Transverse colon (tissue), 4 donors: ENCODE results near the gene SLC40A1. TPM values are rescaled to one million over a fixed set of nuclear protein-coding genes. Genes with fewer than 3 reads are reported as not detected.

ENCODE experiments used
- DNase-seq: peaks from one replicate; pipeline ENCODE4 v3.0.0-alpha.2; 2019
- H3K27ac ChIP-seq, 4 donors: fragments of 200-600 bp; sonication (generic); 2 replicates each; pipeline ENCODE4 v1.5.1; 2016 to 2018; ENCODE audit warnings: inconsistent platforms in 4 of 4
- H3K27me3 ChIP-seq: fragments of 200-600 bp; sonication (generic); 2 replicates; pipeline ENCODE4 v1.5.1; 2017; ENCODE audit warnings: inconsistent platforms
- H3K36me3 ChIP-seq, 4 donors: fragments of 200-600 bp; sonication (generic); 2 replicates each; pipeline ENCODE4 v1.5.1; 2017 to 2019; ENCODE audit warnings: inconsistent platforms in 4 of 4
- H3K4me1 ChIP-seq, 4 donors: fragments of 200-600 bp; sonication (generic); 2 replicates each; pipeline ENCODE4 v1.5.1; 2017 to 2020; ENCODE audit warnings: inconsistent platforms in 4 of 4
- H3K4me3 ChIP-seq, 4 donors: fragments of 200-600 bp; sonication (generic); 1 replicate in 1 of 4; 2 replicates in 3 of 4; pipeline versions ENCODE4 v1.5.1 to v1.6.1; 2017 to 2019; ENCODE audit warnings: inconsistent platforms in 4 of 4
- H3K9me3 ChIP-seq, 2 donors: fragments of 200-600 bp; sonication (generic); 2 replicates each; pipeline ENCODE4 v1.5.1; 2017 to 2019; ENCODE audit warnings: inconsistent platforms in 2 of 2
- EP300 ChIP-seq: sonication (generic); formaldehyde crosslinking; IDR thresholded peaks from one replicate; pipeline ENCODE4 v1.6.1; 2017; ENCODE audit warnings: antibody characterized with exemption, low read depth
- POLR2A ChIP-seq: fragments of 450-650 bp; IDR thresholded peaks from one replicate; pipeline ENCODE4 v1.6.1; 2016; ENCODE audit warnings: antibody characterized with exemption, mild to moderate bottlenecking, moderate library complexity
- POLR2AphosphoS5 ChIP-seq, 3 donors: sonication (generic); formaldehyde crosslinking; IDR thresholded peaks; one replicate each; pipeline ENCODE4 v1.6.1; 2016; ENCODE audit warnings: antibody characterized with exemption in 3 of 3
- WGBS, 2 donors: methylation state at CpG; one replicate each; pipeline ENCODE4 v1.1.5; 2018; ENCODE audit warnings: low coverage in 1 of 2; 5-methylcytosine and 5-hydroxymethylcytosine counted together
- in situ Hi-C, 4 donors: fragments of 200-750 bp; cut with MboI; loops; one replicate each; pipeline versions ENCODE4 v1.15.0 to v1.15.1; 2017; ENCODE audit warnings: low sequenced_read_pairs in 3 of 4, low pct_ligation_motif_present in 1 of 4, low pct_unique_long_range_greater_than_20kb in 1 of 4
- intact Hi-C: fragments of 100-400 bp; cut with DNase I; formaldehyde crosslinking; loops from one replicate; pipeline ENCODE4 v1.15.1; 2023; ENCODE audit warnings: low total_unique reads
- total RNA-seq, 4 donors: library from RNA; depleted of rRNA; stranded (reverse); fragments of >200 nt; gene quantifications; one replicate each; pipeline ENCODE4 v1.1.0, GENCODE V29; 2016
- TF ChIP-seq, protein P1 (sequence below), 5 experiments: fragments of 200-600 bp in 3 of 5; fragments of 450-650 bp in 2 of 5; sonication (generic) in 3 of 5; IDR thresholded peaks; 1 replicate in 2 of 5; 2 replicates in 3 of 5; pipeline ENCODE4 v1.5.1; 2016 to 2017; ENCODE audit warnings: antibody characterized with exemption in 5 of 5, inconsistent platforms in 3 of 5, mild to moderate bottlenecking in 2 of 5, moderate library complexity in 1 of 5

Gene SLC40A1
- total RNA-seq, 4 donors from 2014 or later: 26.3 to 345 (median 186) TPM

DNA sequence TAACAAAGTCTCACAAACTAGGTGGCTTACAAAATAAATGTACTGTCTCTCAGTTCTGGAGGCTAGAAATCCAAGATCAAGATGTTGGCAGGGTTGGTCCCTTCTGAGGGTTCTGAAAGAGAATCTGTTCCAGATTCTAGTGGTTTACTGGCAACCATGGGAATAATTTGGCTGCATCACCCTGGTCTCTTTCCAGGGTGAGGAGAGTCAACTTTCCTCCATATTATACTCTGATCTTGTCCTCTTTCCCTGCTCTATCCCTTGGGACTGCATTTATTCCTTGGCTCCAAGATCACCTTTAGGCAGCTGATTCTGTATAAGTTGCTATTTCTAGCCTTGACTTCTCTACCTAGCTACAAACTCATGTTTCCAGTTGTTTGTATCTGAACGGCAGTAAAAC lies 35.2 kb downstream of the SLC40A1 start:
- intact Hi-C loops: no loop called here
- DNase-seq: no peak
- H3K36me3 ChIP-seq: no peaks in the 10 kb centered on the region
- H3K4me3 ChIP-seq: no peak overlapping the region
- peak overlapping the region; percentile 10 to 75 (median 63) for H3K27ac ChIP-seq
- TF ChIP-seq POLR2AphosphoS5 (IDR thresholded peaks at IDR 0.05) (peak in 1 of 3 donors; percentile 10), EP300 (no peak)
- 44 to 65% methylated on average over 1 of the region's 1 CpG for WGBS, 2 donors
- in situ Hi-C loops: no loop called here
- no peaks in the 10 kb centered on the region for H3K9me3 ChIP-seq
- no peaks in the 10 kb centered on the region for H3K27me3 ChIP-seq
- peaks cover 0 to 32% (median 10%) of the 10 kb centered on the region in 4 donors for H3K4me1 ChIP-seq

DNA sequence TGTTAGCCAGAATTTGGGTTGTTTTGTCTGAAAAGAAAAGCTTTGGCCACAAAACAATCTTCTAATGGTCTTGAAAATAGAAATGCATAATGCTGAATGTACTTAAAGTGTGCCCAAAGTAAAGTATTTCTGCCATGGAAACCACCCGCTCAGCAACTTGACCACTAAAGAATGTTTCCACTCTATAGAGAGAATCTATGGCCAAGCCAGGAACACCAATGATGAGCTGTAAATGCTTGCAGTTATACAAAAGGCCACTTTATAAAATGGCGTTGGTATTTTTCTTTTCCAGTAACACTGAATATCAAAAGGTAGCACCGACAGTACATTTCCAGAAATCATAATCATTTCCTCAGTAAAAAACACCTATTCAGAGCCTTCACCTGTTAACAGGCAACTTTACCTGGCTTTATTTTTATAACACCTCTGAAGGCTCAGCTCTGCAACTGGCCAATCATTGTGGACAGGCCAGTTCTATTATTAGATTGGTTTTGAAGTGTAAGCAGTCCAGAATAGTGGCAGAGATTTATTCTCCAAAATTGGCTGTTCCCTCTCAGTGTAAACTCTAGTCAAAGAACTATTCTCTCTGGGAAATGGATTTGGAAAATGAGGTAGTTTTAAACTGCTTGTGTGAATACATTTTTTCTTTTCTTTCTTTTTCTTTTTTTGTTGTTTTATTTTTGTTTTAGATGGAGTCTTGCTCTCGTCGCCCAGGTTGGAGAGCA lies 36.1 kb downstream of the SLC40A1 start:
- Histone ChIP-seq H3K4me3 (no peak overlapping the region), H3K36me3 (no peaks in the 10 kb centered on the region), H3K9me3 (no peaks in the 10 kb centered on the region), H3K27ac (peak overlapping the region; percentile 10 to 75 (median 63)), H3K4me1 (peaks cover 0 to 32% (median 10%) of the 10 kb centered on the region in 4 donors), H3K27me3 (no peaks in the 10 kb centered on the region)
- no peak for DNase-seq
- intact Hi-C loops (no loop called here), in situ Hi-C loops (no loop called here)
- TF ChIP-seq POLR2A (no peak), POLR2AphosphoS5 (IDR thresholded peaks at IDR 0.05) (peak in 1 of 3 donors; percentile 27), EP300 (no peak)
- TF ChIP-seq, protein P1, sequence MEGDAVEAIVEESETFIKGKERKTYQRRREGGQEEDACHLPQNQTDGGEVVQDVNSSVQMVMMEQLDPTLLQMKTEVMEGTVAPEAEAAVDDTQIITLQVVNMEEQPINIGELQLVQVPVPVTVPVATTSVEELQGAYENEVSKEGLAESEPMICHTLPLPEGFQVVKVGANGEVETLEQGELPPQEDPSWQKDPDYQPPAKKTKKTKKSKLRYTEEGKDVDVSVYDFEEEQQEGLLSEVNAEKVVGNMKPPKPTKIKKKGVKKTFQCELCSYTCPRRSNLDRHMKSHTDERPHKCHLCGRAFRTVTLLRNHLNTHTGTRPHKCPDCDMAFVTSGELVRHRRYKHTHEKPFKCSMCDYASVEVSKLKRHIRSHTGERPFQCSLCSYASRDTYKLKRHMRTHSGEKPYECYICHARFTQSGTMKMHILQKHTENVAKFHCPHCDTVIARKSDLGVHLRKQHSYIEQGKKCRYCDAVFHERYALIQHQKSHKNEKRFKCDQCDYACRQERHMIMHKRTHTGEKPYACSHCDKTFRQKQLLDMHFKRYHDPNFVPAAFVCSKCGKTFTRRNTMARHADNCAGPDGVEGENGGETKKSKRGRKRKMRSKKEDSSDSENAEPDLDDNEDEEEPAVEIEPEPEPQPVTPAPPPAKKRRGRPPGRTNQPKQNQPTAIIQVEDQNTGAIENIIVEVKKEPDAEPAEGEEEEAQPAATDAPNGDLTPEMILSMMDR (IDR thresholded peaks at IDR 0.05): no peak
- 80 to 89% methylated on average over 5 of the region's 5 CpGs for WGBS, 2 donors

DNA sequence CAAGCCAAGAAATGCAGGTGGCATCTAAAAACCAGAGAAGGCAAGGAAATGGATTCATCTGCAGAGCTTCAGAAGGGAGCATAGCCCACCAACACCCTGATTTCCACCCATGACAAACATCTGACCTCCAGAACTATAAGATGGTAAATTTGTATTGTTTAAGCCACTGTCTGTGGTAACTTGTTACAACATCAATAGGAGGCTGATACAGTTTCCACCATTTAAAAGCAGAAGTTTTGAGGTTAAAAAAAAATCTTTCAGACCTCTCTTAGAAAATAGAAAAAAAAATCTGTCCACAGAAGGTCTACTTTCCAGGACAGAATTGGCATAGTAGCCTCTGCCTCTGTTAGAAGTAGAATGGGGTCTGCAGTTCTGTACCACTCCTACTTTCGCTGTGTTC lies 37.2 kb downstream of the SLC40A1 start:
- Histone ChIP-seq H3K27ac (peak overlapping the region in 1 of 4 donors; percentile 46), H3K27me3 (no peaks in the 10 kb centered on the region), H3K36me3 (no peaks in the 10 kb centered on the region), H3K4me3 (no peak overlapping the region), H3K9me3 (no peaks in the 10 kb centered on the region), H3K4me1 (peaks cover 0 to 22% (median 8%) of the 10 kb centered on the region in 4 donors)
- in situ Hi-C loops: no loop called here
- WGBS, 2 donors: 90 to 100% methylated on average over 1 of the region's 1 CpG
- TF ChIP-seq POLR2A (no peak), POLR2AphosphoS5 (IDR thresholded peaks at IDR 0.05) (no peak), EP300 (no peak)
- TF ChIP-seq, protein P1 (IDR thresholded peaks at IDR 0.05): no peak
- intact Hi-C loops: no loop called here
- DNase-seq: no peak

DNA sequence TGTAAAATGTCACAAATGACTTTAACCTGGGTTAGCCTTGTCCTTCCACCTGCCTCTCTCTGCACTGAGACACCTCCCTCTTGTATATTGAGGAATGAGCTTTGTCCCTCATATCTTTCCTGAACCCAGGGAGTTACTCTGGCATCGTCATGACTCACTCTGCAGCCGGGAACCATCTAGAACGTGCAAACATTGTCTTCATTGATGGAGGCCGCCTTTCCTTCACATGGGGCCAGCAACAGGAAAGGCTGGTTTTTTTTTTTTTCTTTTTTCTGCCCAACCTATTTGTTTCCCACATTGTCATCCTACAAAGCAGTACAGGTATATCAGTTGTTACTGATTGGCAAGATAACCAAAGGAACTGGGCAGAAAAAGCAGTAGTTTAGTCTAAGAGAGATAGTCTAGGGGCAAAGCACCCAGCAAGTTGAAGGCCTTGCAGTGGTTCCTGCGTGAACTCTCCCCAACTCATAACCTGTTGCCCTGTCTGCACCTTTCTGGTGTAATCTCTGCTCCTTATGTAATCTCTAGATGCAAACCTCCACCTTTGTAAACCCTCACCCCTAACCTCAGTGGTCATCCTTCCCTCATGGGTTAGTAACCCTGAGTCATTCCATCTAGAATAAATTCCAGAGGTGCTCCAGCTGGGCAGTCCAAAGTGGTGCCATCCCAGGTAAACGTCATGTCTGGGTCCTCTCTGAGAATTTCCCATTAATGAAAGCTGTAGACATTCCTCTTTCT lies 38.3 kb downstream of the SLC40A1 start:
- H3K27me3 ChIP-seq: no peaks in the 10 kb centered on the region
- peak; percentile 77 for DNase-seq
- no peaks in the 10 kb centered on the region for H3K36me3 ChIP-seq
- peaks cover 0 to 22% (median 8%) of the 10 kb centered on the region in 4 donors for H3K4me1 ChIP-seq
- peak overlapping the region; percentile 49 to 71 (median 58) for H3K27ac ChIP-seq
- WGBS, 2 donors: 62 to 70% methylated on average over 3 to 6 of the region's 6 CpGs
- no peak overlapping the region for H3K4me3 ChIP-seq
- in situ Hi-C loops: no loop called here
- peak in 2 of 3 donors; percentile 52 to 59 for TF ChIP-seq POLR2AphosphoS5 (IDR thresholded peaks at IDR 0.05)
- TF ChIP-seq POLR2A: no peak
- H3K9me3 ChIP-seq: no peaks in the 10 kb centered on the region
- intact Hi-C loops: no loop called here

DNA sequence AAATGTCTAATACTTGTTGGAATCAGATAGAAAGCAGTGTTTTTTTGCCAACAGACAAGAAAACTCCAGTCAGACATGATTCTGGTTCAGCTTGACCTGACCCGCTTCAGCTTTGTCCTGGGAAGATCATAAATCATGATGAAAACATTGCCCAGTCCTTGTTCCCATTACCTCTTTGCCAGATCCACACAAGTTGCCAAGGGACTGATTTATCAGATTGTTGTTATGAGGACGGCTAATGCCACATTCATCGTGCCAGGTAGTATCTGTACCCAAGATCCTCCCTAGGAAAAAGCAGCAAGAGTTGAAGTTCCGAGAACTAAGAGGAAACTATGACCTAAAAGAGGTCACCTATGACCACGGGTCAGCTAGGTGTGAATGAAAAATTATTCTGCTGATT lies 39.0 kb downstream of the SLC40A1 start:
- in situ Hi-C loops: no loop called here
- no peak for DNase-seq
- 67 to 75% methylated on average over 1 to 5 of the region's 5 CpGs for WGBS, 2 donors
- H3K4me1 ChIP-seq: peaks cover 0 to 22% (median 8%) of the 10 kb centered on the region in 4 donors
- no peaks in the 10 kb centered on the region for H3K27me3 ChIP-seq
- no peak overlapping the region for H3K4me3 ChIP-seq
- TF ChIP-seq EP300: no peak
- TF ChIP-seq POLR2AphosphoS5 (IDR thresholded peaks at IDR 0.05): no peak
- no peak for TF ChIP-seq POLR2A
- TF ChIP-seq, protein P1 (IDR thresholded peaks at IDR 0.05): no peak
- no peaks in the 10 kb centered on the region for H3K9me3 ChIP-seq
- H3K36me3 ChIP-seq: no peaks in the 10 kb centered on the region
- intact Hi-C loops: no loop called here
- peak overlapping the region; percentile 32 to 59 (median 52) for H3K27ac ChIP-seq
